IPS DF 6.9 (cell line): Measurements from ENCODE around the gene PDGFC.

ENCODE experiments used
- DNase-seq: peaks from one replicate; pipeline ENCODE4 v3.0.0-alpha.2; 2013; ENCODE audit warnings: low read depth, low spot score
- H3K27ac ChIP-seq: one replicate; pipeline ENCODE4 v1.5.1; 2013; ENCODE audit warnings: low read length, control low read depth
- H3K27me3 ChIP-seq: 2 replicates; pipeline ENCODE4 v1.6.1; 2013; ENCODE audit warnings: mild to moderate bottlenecking, low read length; ENCODE audit not compliant: control insufficient read depth, insufficient read depth
- H3K36me3 ChIP-seq: 2 replicates; pipeline ENCODE4 v1.6.1; 2013; ENCODE audit warnings: low read length; ENCODE audit not compliant: control insufficient read depth, insufficient read depth
- H3K4me1 ChIP-seq: 2 replicates; pipeline ENCODE4 v1.6.1; 2013; ENCODE audit warnings: low read length; ENCODE audit not compliant: control insufficient read depth, insufficient read depth
- H3K4me3 ChIP-seq: 2 replicates; pipeline ENCODE4 v1.5.1; 2013; ENCODE audit warnings: mild to moderate bottlenecking, low read length
- H3K9me3 ChIP-seq: 2 replicates; pipeline ENCODE4 v1.6.1; 2013; ENCODE audit warnings: low read length, inconsistent platforms; ENCODE audit not compliant: control insufficient read depth, insufficient read depth
- WGBS: extraction: QIAGEN DNeasy Blood & Tissue Kit; methylation state at CpG from one replicate; pipeline ENCODE4 v1.1.7; 2013; ENCODE audit warnings: mixed read lengths, missing lambda C conversion rate; ENCODE audit not compliant: insufficient read length, insufficient coverage; 5-methylcytosine and 5-hydroxymethylcytosine counted together

PDGFC gene

GRCh38 chr4:156732634-156733033 is 239.0 kb downstream of the PDGFC start:
- H3K4me3 ChIP-seq, result no peak overlapping the region
- no peak for DNase-seq
- no peak overlapping the region for H3K27ac ChIP-seq
- no CpG with 5 or more reads among the region's 6 CpGs for WGBS
- no peaks in the 10 kb centered on the region for H3K4me1 ChIP-seq
- no peaks in the 10 kb centered on the region for H3K36me3 ChIP-seq
- H3K9me3 ChIP-seq, result no peaks in the 10 kb centered on the region
- H3K27me3 ChIP-seq, result no peaks in the 10 kb centered on the region

- Histone ChIP-seq H3K9me3 (no peaks in the 10 kb centered on the region), H3K36me3 (no peaks in the 10 kb centered on the region), H3K4me1 (no peaks in the 10 kb centered on the region), H3K27me3 (no peaks in the 10 kb centered on the region), H3K27ac (no peak overlapping the region), H3K4me3 (no peak overlapping the region)
- no CpG with 5 or more reads among the region's 4 CpGs for WGBS
- no peak for DNase-seq
Observed at GRCh38 chr4:156729416-156729815, 242.2 kb downstream of the PDGFC start.

DNA sequence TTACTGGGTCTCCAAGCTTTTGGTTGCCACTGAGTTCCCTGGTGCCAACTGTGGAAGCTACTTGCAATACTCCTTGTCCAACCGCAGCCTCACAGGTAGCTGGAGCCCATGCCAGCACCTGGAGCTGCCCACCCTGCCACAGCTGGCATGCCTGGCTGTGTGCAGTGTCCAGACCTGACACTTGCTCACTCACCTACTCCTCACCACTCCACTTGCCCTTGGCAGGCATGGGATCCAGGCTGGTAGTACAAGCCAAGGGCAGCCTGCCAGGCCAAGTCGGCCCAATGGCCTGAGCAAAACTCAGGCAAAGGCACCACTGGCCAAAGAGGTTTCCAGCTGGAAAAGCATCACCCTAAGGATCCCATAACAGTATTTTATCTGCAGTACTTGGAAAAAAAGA is 246.3 kb downstream of the PDGFC start:
- Histone ChIP-seq H3K27ac (no peak overlapping the region), H3K9me3 (no peaks in the 10 kb centered on the region), H3K36me3 (no peaks in the 10 kb centered on the region; the same call in 1 of the 2 replicates), H3K27me3 (no peaks in the 10 kb centered on the region), H3K4me1 (no peaks in the 10 kb centered on the region), H3K4me3 (no peak overlapping the region)
- no CpG with 5 or more reads among the region's 2 CpGs for WGBS
- DNase-seq, result no peak

DNA sequence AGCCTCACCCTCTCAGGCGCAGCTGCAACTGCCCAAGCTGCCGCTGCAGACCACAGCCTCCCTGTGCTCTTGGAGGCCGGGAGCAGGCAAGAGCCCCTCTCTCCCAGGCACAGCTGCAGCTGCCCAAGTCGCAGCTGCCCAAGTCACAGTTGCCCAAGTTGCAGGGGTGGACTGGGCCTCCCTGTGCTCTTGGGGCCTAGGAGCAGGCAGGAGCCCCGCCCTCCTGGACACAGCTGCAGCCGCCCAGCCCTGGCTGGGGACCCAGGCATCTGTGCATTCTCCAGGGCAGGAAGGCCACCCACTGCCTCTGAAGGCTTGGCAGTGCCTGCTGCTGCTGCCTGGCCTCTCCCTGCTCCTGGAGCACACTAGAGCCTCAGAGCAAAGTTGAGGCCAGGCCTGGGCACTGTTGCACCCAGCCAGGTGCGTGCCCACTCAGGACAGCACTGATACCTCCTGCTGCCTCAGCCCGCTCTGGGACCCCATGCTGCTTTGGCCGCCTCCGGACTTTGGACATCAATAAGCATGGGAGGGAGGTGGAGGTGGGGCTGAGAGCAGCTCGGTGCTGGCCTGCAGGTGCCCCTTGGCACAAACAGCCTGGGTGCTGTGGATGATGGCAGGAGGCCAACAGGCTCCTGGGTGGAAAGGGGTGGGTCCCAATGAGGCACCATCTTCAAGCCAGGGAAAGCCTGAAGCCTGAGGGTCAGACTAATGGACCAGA is 247.5 kb downstream of the PDGFC start:
- H3K36me3 ChIP-seq, result no peaks in the 10 kb centered on the region; the same call in 1 of the 2 replicates
- no CpG with 5 or more reads among the region's 11 CpGs for WGBS

DNA sequence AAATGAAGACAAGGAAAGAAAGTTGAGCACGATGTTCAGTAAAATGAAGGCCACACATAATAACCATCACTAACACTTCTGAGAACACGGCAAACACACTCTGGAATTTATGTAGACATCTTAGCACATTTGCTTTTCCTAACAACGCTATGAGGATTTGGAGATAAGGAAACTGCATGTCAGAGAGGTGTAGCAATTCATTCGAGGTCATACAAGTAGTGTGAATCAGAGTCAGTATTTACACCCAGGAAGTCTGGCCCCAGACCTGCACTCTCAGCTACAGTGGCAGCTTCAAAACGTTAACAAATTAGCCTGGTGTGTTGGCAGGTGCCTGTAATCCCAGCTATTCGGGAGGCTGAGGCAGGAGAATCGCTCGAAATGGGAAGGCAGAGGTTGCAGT is 253.4 kb downstream of the PDGFC start:
- no peak for DNase-seq
- no CpG with 5 or more reads among the region's 8 CpGs for WGBS
- H3K36me3 ChIP-seq, result no peaks in the 10 kb centered on the region
- no peaks in the 10 kb centered on the region for H3K4me1 ChIP-seq
- no peak overlapping the region for H3K27ac ChIP-seq
- H3K9me3 ChIP-seq, result no peaks in the 10 kb centered on the region
- no peaks in the 10 kb centered on the region for H3K27me3 ChIP-seq
- H3K4me3 ChIP-seq, result no peak overlapping the region

More for the DNA sequence above, 247.5 kb downstream of the PDGFC start:
- Histone ChIP-seq H3K27me3 (no peaks in the 10 kb centered on the region), H3K27ac (no peak overlapping the region), H3K4me3 (no peak overlapping the region), H3K9me3 (no peaks in the 10 kb centered on the region), H3K4me1 (no peaks in the 10 kb centered on the region)
- no peak for DNase-seq

GRCh38 chr4:156711193-156711590 is 260.4 kb downstream of the PDGFC start:
- Histone ChIP-seq H3K9me3 (no peaks in the 10 kb centered on the region), H3K27me3 (no peaks in the 10 kb centered on the region), H3K4me3 (no peak overlapping the region), H3K36me3 (no peaks in the 10 kb centered on the region), H3K27ac (no peak overlapping the region), H3K4me1 (no peaks in the 10 kb centered on the region)
- DNase-seq, result no peak
- WGBS, result no CpG with 5 or more reads among the region's 4 CpGs
